GM12874 (cell line): Measurements from ENCODE around the gene MFN2.

ENCODE experiments used
- CTCF ChIP-seq: IDR thresholded peaks from 2 replicates; pipeline ENCODE4 v1.5.1; 2011; ENCODE audit warnings: low read depth, mild to moderate bottlenecking, control low read depth, low read length, moderate library complexity; ENCODE audit not compliant: insufficient read depth

MFN2 gene

GRCh38 chr1:12031039-12031980, 51.1 kb downstream of the MFN2 start:
- TF ChIP-seq CTCF = peak; percentile 86

DNA sequence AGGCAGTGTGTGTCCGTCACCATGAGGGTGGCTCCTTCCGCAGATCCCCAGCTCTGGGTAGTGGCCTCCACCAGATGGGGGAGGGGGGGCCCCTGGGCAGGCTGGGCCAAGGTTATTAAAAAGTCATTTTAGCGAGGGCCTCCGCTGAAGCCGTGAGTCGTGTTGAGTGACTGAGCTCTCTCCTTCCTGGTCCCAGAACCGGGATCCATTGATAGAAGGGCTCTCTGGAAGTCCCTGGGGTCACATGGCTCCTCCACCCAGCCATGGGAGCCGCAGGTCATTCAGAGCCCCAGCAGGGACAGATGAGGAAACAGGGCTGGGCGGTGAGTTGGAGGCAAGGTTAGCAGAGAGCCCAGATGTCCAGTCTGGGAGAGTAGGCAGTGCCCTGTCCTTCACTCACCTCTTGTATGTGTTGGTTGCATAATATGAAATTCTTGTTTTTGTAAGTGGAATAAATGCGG, 51.9 kb downstream of the MFN2 start:
- TF ChIP-seq CTCF = no peak

GRCh38 chr1:12034381-12034801, 54.1 kb downstream of the MFN2 start:
- TF ChIP-seq CTCF = no peak

DNA sequence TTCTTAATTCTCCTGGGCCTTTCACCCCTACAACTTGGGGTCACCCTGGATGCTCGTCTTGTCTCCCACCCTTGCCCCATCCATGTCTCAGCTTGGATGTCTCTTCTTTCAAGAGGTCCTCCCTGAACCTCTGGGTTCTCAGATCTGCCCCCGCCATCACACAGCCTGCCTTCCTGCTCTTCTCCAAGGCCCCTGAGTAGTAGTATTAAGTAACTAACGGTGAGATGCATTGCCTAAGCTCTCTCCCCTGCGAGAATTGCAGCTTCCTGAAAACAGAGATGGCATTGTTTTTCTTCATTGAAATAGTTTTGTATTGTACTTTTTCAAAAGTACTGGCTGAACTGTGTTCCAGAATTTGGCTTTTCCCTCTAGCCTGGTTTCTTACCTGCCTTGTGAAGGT, 55.1 kb downstream of the MFN2 start:
- no peak for TF ChIP-seq CTCF

DNA sequence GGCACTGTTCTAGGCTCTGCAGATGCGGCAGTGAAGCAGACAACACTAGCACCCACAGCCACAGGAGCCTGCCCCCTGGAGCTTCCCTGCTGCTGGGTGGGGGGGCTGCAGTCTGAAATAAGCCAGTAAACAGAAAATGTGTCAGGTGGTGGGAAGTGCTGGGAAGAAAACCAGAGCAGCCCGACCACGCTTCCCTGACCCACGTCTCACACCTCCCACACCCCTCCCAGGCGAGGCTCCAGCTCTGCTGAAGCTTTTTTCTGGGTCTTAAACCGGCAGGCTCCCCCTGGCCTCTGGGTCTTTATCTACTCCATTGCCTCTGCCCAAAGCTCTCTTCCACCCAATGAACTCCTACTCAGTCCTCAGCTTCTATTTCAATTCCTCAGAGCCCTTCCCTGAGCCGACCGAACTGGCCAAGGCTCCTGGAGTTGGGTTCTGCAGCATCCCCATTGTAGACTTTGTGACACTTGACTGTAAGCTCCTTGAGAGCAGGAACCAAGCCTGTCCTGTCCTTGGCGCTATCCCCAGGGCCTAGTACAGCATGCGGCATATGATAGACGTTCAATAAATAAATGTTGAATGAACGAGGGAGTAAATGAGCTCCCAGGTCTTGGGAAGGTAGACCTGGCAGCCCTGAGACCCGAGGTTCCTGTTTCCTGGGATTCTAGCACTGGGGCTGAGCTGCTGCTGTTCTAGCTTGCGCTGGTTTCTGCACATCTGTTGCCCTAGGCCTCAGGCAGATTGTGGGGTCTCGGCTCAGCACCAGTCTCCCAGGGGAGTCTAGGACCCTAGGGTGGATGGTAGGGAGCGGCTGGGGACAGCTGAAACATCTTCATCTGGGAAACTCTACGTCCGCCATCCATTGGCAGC, 57.5 kb downstream of the MFN2 start:
- TF ChIP-seq CTCF = no peak

DNA sequence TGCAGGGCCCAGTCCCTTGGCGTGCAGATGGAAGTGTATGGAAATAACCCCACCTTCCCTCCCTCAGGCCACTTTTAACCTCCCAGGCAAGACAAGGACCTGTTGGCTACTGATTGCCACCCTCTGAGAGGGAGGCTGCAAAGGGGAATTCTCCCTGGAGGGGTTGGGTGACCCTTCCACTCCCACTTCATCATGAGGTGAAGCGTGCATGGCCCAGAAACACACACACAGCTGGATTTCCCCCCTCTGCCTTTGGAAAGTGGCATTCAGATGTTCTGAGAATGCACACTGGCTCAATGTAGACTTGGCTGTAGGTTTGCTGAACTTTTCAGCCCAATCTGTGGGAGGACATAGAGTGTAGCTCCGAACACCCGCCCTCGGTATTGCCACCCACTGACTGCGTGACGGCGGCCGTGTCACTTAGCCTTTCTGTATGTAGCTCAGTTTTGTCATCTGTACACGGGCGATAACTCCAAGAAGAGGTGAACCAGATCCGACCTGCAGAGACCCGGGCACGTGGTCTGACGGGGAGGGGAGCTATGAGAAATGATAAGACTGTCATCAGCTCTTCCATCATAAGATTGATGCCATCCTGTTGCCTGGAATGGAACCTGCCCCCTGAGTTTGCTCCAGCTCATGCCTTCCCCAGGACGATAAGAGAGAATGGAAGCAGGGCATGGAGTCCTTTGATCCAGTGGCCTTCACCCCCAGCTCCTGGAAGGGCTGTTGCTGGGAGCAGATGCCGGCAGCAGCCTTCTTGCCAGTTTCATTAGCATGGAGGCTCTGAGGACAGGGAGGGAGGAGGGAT, 58.3 kb downstream of the MFN2 start:
- no peak for TF ChIP-seq CTCF
